RWPE2 (cell line): Measurements from ENCODE around the gene RNF213.
A peak's percentile ranks its signal among the peaks of the same experiment; 100 is the strongest.

Source experiments
- ATAC-seq: fragments of 200-7000 bp; cut with Tn5 transposase; 3 replicates; pipeline ENCODE4 v1.9.1; 2021; ENCODE audit warnings: low read depth
- DNase-seq: peaks from one replicate; pipeline ENCODE4 v3.0.0-alpha.2; 2020; ENCODE audit warnings: low spot score
- H3K27ac ChIP-seq: fragments of 450-650 bp; 2 replicates; pipeline ENCODE4 v1.5.1; 2017; ENCODE audit warnings: mild to moderate bottlenecking; ENCODE audit not compliant: poor library complexity, severe bottlenecking
- H3K27me3 ChIP-seq: fragments of 250-450 bp; sonication (Bioruptor Pico); 2 replicates; pipeline ENCODE4 v1.5.1; 2021; ENCODE audit warnings: mild to moderate bottlenecking, moderate library complexity; ENCODE audit not compliant: insufficient read depth, poor library complexity, severe bottlenecking
- H3K36me3 ChIP-seq: fragments of 250-450 bp; sonication (Bioruptor Pico); 2 replicates; pipeline ENCODE4 v1.5.1; 2020; ENCODE audit warnings: low read depth, mild to moderate bottlenecking, moderate library complexity
- H3K4me1 ChIP-seq: fragments of 250-450 bp; sonication (Bioruptor Pico); 2 replicates; pipeline ENCODE4 v1.5.1; 2021; ENCODE audit warnings: mild to moderate bottlenecking, moderate library complexity; ENCODE audit not compliant: insufficient read depth, poor library complexity, severe bottlenecking
- H3K4me3 ChIP-seq: fragments of 250-450 bp; sonication (Bioruptor Pico); 2 replicates; pipeline ENCODE4 v1.5.1; 2021; ENCODE audit warnings: mild to moderate bottlenecking, moderate library complexity; ENCODE audit not compliant: severe bottlenecking
- H3K9me3 ChIP-seq: fragments of 250-450 bp; sonication (Bioruptor Pico); 2 replicates; pipeline ENCODE4 v1.5.1; 2021; ENCODE audit warnings: mild to moderate bottlenecking, moderate library complexity; ENCODE audit not compliant: severe bottlenecking
- TF ChIP-seq, protein P1 (sequence below): fragments of 450-650 bp; IDR thresholded peaks from one replicate; pipeline ENCODE4 v1.5.1; 2017; ENCODE audit warnings: mild to moderate bottlenecking, moderate library complexity; ENCODE audit not compliant: poor library complexity, severe bottlenecking

The RNF213 gene

GRCh38 chr17:80356231-80356856 is 95.7 kb downstream of the RNF213 start:
- no peak; the same call in 2 of the 3 replicates for ATAC-seq
- H3K36me3 ChIP-seq, result peaks cover 89% of the 10 kb centered on the region
- DNase-seq, result peak; percentile 28
- H3K27me3 ChIP-seq, result no peaks in the 10 kb centered on the region
- H3K4me1 ChIP-seq, result no peaks in the 10 kb centered on the region
- TF ChIP-seq, protein P1, sequence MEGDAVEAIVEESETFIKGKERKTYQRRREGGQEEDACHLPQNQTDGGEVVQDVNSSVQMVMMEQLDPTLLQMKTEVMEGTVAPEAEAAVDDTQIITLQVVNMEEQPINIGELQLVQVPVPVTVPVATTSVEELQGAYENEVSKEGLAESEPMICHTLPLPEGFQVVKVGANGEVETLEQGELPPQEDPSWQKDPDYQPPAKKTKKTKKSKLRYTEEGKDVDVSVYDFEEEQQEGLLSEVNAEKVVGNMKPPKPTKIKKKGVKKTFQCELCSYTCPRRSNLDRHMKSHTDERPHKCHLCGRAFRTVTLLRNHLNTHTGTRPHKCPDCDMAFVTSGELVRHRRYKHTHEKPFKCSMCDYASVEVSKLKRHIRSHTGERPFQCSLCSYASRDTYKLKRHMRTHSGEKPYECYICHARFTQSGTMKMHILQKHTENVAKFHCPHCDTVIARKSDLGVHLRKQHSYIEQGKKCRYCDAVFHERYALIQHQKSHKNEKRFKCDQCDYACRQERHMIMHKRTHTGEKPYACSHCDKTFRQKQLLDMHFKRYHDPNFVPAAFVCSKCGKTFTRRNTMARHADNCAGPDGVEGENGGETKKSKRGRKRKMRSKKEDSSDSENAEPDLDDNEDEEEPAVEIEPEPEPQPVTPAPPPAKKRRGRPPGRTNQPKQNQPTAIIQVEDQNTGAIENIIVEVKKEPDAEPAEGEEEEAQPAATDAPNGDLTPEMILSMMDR, result no peak
- no peak overlapping the region for H3K27ac ChIP-seq
- H3K4me3 ChIP-seq, result no peak overlapping the region
- no peaks in the 10 kb centered on the region for H3K9me3 ChIP-seq

DNA sequence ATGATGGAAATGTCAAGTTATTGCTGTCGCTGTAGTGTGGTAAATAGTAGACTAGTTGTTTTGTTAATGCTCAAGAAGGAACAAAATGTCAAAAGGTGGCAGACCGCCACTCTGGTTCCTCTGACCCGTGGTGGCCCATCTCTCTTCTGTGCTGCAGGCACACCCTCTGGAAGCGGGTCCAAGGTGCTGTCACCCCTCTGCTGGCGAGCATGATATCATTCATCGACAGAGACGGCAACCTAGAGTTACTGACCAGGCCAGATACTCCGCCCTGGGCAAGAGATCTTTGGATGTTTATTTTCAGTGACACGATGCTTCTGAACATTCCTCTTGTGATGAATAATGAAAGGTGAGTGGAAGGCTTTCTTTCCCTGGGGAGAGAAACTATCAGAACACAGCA is 97.5 kb downstream of the RNF213 start:
- no peaks in the 10 kb centered on the region for H3K4me1 ChIP-seq
- H3K4me3 ChIP-seq, result no peak overlapping the region
- DNase-seq, result peak; percentile 38
- H3K27me3 ChIP-seq, result no peaks in the 10 kb centered on the region
- no peak for ATAC-seq
- TF ChIP-seq, protein P1, result no peak
- no peaks in the 10 kb centered on the region for H3K9me3 ChIP-seq
- no peak overlapping the region for H3K27ac ChIP-seq
- H3K36me3 ChIP-seq, result peaks cover 89% of the 10 kb centered on the region

DNA sequence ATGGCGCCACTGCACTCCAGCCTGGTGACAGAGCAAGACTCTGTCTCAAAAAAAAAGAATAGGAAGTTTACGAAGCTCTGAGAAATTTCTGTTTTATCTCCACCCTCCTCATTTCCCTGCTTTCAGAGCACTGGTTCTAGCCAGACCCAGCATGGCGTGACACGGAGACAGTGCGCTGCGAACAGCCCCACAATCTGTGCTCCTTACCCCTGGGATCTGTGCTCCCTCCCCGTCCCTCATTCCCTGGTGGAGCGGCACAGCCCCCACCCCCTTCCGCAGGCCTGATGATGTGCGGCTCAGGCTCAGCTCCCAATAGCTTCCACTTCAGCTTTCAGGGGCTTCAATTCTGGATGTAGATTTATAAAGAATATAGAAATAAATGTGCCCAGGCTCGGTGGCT is 98.2 kb downstream of the RNF213 start:
- Histone ChIP-seq H3K9me3 (no peaks in the 10 kb centered on the region), H3K4me3 (no peak overlapping the region), H3K27me3 (no peaks in the 10 kb centered on the region), H3K4me1 (no peaks in the 10 kb centered on the region), H3K27ac (no peak overlapping the region), H3K36me3 (peaks cover 89% of the 10 kb centered on the region)
- no peak for DNase-seq
- no peak for ATAC-seq
- TF ChIP-seq, protein P1, result no peak

GRCh38 chr17:80359422-80360110 is 98.9 kb downstream of the RNF213 start:
- TF ChIP-seq, protein P1, result no peak
- H3K36me3 ChIP-seq, result peaks cover 89% of the 10 kb centered on the region
- ATAC-seq, result no peak

DNA sequence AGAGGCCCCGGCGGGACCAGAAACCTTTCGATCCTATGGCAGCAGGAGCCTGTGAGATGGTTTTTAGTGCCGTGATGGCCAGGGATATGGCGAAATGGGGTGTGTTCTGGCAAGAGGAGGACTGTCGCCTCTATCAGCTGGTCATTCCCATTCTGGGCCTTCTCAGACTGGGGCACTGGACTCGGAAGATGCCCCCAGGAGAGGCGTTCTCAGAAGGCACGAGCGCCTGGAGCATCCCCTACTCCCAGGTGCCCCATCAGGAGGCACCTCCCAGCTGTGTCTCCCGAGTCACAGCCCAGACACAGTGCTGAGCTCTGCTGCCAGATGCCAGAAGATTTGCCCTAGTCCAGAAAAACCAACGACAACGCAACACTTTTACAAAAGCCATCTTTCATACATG is 99.7 kb downstream of the RNF213 start:
- Histone ChIP-seq H3K27me3 (no peaks in the 10 kb centered on the region), H3K9me3 (no peaks in the 10 kb centered on the region), H3K4me1 (no peaks in the 10 kb centered on the region), H3K4me3 (no peak overlapping the region), H3K27ac (no peak overlapping the region), H3K36me3 (peaks cover 92% of the 10 kb centered on the region)
- TF ChIP-seq, protein P1, result no peak
- no peak for DNase-seq
- ATAC-seq, result no peak

More at GRCh38 chr17:80359422-80360110, 98.9 kb downstream of the RNF213 start:
- Histone ChIP-seq H3K4me1 (no peaks in the 10 kb centered on the region), H3K27me3 (no peaks in the 10 kb centered on the region), H3K4me3 (no peak overlapping the region), H3K27ac (no peak overlapping the region), H3K9me3 (no peaks in the 10 kb centered on the region)
- no peak for DNase-seq
